Vein endothelial cell (primary cell): ENCODE measurements around the gene TRMT1. TPM values are rescaled to one million over a fixed set of nuclear protein-coding genes. Genes with fewer than 3 reads are reported as not detected.

Experiments used
- total RNA-seq: library from RNA; depleted of rRNA; stranded (reverse); fragments of >200 nt; gene quantifications from 2 replicates; pipeline ENCODE4 v1.2.3, GENCODE V29; 2012

The TRMT1 gene
- 35.1 and 43.1 TPM in 2 replicates for total RNA-seq

GRCh38 chr19:13116282-13117175 lies at the start of gene TRMT1:
TSS of gene TRMT1 (minus strand) at chr19:13116740. CDS start at chr19:13116399, 341 bp downstream.

GRCh38 chr19:13150187-13150930 lies 33.8 kb upstream of the TRMT1 start, which contains the start of the genes IER2 and STX10:
TSS of gene IER2 (plus strand) at chr19:13150411. CDS start at chr19:13153187, 2,776 bp downstream.
TSS of gene STX10 (minus strand) at chr19:13150375. CDS start at chr19:13150173, 202 bp downstream.

GRCh38 chr19:13117772-13118423 lies 1.4 kb upstream of the TRMT1 start, which contains the start of gene NACC1:
TSS of gene NACC1 (plus strand) at chr19:13118264. CDS start at chr19:13135208, 16,944 bp downstream.

GRCh38 chr19:13102666-13103580 lies 13.6 kb downstream of the TRMT1 start, which contains the start of gene LYL1:
TSS of gene LYL1 (minus strand) at chr19:13102858. CDS start at chr19:13101171, 1,687 bp downstream.

Other genes with a start within 250 kb of the TRMT1 start
- 16.8 and 20.9 TPM in 2 replicates for gene DNASE2, start 235.3 kb downstream of the TRMT1 start, total RNA-seq
- not detected in 2 replicates for gene KLF1, start 229.5 kb downstream of the TRMT1 start, total RNA-seq
- 30.1 and 33.7 TPM in 2 replicates for gene GCDH, start 225.6 kb downstream of the TRMT1 start, total RNA-seq
- gene SYCE2, start 197.4 kb downstream of the TRMT1 start, total RNA-seq, result not detected in 2 replicates
- gene FARSA, start 183.0 kb downstream of the TRMT1 start, total RNA-seq, result 74.1 and 78.0 TPM in 2 replicates
- 2,084 and 2,158 TPM in 2 replicates for gene CALR, start 178.1 kb downstream of the TRMT1 start, total RNA-seq
- 94.9 and 104 TPM in 2 replicates for gene RAD23A, start 170.9 kb downstream of the TRMT1 start, total RNA-seq
- 20.9 and 21.0 TPM in 2 replicates for gene GADD45GIP1, start 159.5 kb downstream of the TRMT1 start, total RNA-seq
- gene DAND5, start 147.2 kb downstream of the TRMT1 start, total RNA-seq, result not detected in 2 replicates
- gene NFIX, start 121.3 kb downstream of the TRMT1 start, total RNA-seq, result 13.2 and 16.0 TPM in 2 replicates
- gene LYL1, start 13.9 kb downstream of the TRMT1 start, total RNA-seq, result 58.6 and 119 TPM in 2 replicates
- gene NACC1, start 1.5 kb upstream of the TRMT1 start, total RNA-seq, result 91.7 and 106 TPM in 2 replicates
- gene STX10, start 33.6 kb upstream of the TRMT1 start, total RNA-seq, result 63.2 and 79.7 TPM in 2 replicates
- gene IER2, start 33.7 kb upstream of the TRMT1 start, total RNA-seq, result 29.9 and 41.2 TPM in 2 replicates